GM13977 (cell line): ENCODE measurements around the gene AGBL5.

ENCODE experiments used
- DNase-seq: peaks from one replicate; pipeline ENCODE4 v3.0.0; 2012; ENCODE audit warnings: low spot score
- in situ Hi-C: fragments of 300-500 bp; cut with MboI; formaldehyde crosslinking; loops from one replicate; pipeline ENCODE4 v1.12.0; 2022; ENCODE audit warnings: low sequenced_read_pairs, low pct_unique_long_range_greater_than_20kb, mixed read lengths, inconsistent platforms; ENCODE audit not compliant: unreplicated experiment
- TF ChIP-seq, protein P1 (sequence below): IDR thresholded peaks from 2 replicates; pipeline ENCODE4 v1.5.1; 2012; ENCODE audit warnings: mild to moderate bottlenecking, control low read depth; ENCODE audit not compliant: insufficient read depth; ENCODE audit errors: extremely low read depth, missing control alignments

AGBL5 gene

DNA sequence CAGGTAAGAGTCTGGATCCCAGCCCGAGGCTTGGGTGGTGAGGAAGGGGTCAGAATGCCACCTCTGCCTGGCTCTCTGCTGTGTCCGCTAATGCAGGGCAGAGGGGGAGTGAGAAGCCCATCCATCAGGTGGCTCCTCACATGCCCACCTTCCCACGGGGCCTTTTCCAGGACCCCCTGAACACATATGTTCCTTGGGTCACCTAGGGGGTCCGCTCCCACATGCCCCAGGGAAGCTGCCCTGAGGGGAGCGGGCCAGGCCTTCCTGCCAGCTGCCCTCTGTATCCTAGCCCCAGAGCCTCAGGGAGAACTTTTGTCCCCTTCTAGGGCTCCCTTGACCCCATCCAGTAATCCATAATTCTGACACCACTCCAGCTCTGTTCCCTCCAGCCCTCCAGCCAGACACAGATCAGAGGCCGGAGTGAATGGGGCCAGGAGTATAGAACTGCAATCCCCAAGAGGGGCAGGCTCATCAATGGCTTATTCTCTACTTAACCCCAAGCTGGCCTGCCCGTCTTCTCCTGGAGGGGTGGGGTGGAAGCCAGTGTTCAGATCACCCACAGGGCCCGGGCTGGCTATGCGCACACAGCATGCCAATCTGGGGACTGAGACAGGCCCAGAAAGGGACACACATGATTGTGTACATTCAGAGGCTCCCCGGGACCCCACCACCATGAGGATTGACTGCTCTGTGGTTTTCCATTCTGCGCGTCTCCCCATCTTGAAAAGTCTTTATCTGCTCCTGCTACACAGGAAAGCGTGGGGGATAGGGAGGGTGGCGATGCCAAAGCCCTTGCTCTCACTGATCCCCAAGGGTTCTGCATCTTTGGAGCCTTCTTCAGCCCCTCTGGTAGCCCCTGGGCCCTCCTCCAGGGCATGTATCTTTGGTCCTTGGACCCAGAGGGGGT, 28.0 kb downstream of the AGBL5 start:
- TF ChIP-seq, protein P1, sequence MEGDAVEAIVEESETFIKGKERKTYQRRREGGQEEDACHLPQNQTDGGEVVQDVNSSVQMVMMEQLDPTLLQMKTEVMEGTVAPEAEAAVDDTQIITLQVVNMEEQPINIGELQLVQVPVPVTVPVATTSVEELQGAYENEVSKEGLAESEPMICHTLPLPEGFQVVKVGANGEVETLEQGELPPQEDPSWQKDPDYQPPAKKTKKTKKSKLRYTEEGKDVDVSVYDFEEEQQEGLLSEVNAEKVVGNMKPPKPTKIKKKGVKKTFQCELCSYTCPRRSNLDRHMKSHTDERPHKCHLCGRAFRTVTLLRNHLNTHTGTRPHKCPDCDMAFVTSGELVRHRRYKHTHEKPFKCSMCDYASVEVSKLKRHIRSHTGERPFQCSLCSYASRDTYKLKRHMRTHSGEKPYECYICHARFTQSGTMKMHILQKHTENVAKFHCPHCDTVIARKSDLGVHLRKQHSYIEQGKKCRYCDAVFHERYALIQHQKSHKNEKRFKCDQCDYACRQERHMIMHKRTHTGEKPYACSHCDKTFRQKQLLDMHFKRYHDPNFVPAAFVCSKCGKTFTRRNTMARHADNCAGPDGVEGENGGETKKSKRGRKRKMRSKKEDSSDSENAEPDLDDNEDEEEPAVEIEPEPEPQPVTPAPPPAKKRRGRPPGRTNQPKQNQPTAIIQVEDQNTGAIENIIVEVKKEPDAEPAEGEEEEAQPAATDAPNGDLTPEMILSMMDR = no peak

DNA sequence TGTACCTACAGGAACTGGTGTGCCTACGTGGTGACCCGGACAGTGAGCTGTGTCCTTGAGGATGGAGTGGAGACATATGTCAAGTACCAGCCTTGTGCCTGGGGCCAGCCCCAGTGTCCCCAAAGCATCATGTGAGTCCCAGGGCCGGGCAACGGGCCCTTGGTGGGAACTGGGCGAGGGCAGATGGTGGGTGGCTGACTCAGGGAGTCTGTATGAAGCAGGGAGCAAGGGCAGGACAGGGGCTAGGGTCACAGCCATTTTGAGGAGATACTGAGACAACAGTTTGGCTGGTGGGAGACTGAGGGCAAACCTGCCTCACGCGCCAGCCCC, 28.6 kb downstream of the AGBL5 start:
- TF ChIP-seq, protein P1 = no peak
- in situ Hi-C loops = no loop called here
- DNase-seq = no peak

More for the DNA sequence above, 28.0 kb downstream of the AGBL5 start:
- in situ Hi-C loops = no loop called here
- DNase-seq = no peak

DNA sequence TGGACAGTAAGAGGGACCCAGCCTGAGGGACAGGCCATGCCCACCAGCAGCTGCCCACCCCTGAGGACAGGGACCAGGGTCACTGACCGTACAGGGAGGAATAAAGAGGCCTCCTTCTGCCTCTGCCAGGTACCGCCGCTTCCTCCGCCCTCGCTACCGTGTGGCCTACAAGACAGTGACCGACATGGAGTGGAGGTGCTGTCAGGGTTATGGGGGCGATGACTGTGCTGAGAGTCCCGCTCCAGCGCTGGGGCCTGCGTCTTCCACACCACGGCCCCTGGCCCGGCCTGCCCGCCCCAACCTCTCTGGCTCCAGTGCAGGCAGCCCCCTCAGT, 29.1 kb downstream of the AGBL5 start:
- in situ Hi-C loops = no loop called here
- TF ChIP-seq, protein P1 = no peak
- DNase-seq = no peak

DNA sequence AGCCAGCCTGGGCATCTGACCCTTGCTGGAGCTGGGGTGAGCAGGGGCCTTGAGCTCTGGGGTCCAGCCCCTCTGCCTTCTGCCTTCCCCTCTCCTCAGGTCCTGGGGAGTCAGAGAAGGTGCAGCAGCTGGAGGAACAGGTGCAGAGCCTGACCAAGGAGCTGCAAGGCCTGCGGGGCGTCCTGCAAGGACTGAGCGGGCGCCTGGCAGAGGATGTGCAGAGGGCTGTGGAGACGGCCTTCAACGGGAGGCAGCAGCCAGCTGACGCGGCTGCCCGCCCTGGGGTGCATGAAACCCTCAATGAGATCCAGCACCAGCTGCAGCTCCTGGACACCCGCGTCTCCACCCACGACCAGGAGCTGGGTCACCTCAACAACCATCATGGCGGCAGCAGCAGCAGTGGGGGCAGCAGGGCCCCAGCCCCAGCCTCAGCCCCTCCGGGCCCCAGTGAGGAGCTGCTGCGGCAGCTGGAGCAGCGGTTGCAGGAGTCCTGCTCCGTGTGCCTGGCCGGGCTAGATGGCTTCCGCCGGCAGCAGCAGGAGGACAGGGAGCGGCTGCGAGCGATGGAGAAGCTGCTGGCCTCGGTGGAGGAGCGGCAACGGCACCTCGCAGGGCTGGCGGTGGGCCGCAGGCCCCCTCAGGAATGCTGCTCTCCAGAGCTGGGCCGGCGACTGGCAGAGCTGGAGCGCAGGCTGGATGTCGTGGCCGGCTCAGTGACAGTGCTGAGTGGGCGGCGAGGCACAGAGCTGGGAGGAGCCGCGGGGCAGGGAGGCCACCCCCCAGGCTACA, 30.7 kb downstream of the AGBL5 start:
- in situ Hi-C loops = no loop called here
- DNase-seq = no peak
- TF ChIP-seq, protein P1 = no peak

DNA sequence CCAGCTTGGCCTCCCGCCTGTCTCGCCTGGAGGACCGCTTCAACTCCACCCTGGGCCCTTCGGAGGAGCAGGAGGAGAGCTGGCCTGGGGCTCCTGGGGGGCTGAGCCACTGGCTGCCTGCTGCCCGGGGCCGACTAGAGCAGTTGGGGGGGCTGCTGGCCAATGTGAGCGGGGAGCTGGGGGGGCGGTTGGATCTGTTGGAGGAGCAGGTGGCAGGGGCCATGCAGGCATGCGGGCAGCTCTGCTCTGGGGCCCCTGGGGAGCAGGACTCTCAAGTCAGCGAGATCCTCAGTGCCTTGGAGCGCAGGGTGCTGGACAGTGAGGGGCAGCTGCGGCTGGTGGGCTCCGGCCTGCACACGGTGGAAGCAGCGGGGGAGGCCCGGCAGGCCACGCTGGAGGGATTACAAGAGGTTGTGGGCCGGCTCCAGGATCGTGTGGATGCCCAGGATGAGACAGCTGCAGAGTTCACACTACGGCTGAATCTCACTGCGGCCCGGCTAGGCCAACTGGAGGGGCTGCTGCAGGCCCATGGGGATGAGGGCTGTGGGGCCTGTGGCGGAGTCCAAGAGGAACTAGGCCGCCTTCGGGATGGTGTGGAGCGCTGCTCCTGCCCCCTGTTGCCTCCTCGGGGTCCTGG, 31.4 kb downstream of the AGBL5 start:
- TF ChIP-seq, protein P1 = no peak
- in situ Hi-C loops = no loop called here
- DNase-seq = no peak

DNA sequence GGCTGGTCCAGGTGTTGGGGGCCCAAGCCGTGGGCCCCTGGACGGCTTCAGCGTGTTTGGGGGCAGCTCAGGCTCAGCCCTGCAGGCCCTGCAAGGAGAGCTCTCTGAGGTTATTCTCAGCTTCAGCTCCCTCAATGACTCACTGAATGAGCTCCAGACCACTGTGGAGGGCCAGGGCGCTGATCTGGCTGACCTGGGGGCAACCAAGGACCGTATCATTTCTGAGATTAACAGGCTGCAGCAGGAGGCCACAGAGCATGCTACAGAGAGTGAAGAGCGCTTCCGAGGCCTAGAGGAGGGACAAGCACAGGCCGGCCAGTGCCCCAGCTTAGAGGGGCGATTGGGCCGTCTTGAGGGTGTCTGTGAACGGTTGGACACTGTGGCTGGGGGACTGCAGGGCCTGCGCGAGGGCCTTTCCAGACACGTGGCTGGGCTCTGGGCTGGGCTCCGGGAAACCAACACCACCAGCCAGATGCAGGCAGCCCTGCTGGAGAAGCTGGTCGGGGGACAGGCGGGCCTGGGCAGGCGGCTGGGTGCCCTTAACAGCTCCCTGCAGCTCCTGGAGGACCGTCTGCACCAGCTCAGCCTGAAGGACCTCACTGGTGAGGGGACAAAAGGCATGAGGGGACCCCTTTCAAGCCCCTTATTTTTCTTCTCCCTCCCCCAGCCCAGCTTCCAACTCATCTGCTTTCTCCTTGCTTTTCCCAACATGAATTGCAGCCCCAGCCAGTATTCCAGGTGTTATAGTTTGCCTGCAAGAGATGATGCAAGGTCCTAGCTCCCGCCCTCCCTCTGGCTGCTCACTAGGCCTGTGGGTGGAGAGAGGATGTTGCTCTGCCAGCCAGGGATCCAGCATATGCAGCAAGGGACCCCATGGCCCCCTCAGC, 32.2 kb downstream of the AGBL5 start:
- DNase-seq = no peak
- in situ Hi-C loops = no loop called here

More for the DNA sequence above, 32.2 kb downstream of the AGBL5 start:
- TF ChIP-seq, protein P1 = no peak
